Prostate gland (tissue), 2 donors: Measurements from ENCODE around the gene PRDX5. TPM values are rescaled to one million over a fixed set of nuclear protein-coding genes. Genes with fewer than 3 reads are reported as not detected.
A peak's percentile ranks its signal among the peaks of the same experiment; 100 is the strongest.

Experiments used
- DNase-seq: peaks from one replicate; pipeline ENCODE4 v3.0.0-alpha.2; 2019; ENCODE audit warnings: low spot score
- H3K27ac ChIP-seq, 2 donors: fragments of 200-600 bp; sonication (generic); 2 replicates each; pipeline ENCODE4 v1.5.1; 2017 to 2019
- H3K27me3 ChIP-seq: fragments of 200-600 bp; sonication (generic); replicated peaks from 2 replicates; pipeline ENCODE4 v1.5.1; 2019; ENCODE audit not compliant: insufficient read depth
- H3K36me3 ChIP-seq, 2 donors: fragments of 200-600 bp; sonication (generic); 1 replicate in 1 of 2; 2 replicates in 1 of 2; pipeline versions ENCODE4 v1.5.1 to v1.8.1; 2017 to 2019
- H3K4me1 ChIP-seq: fragments of 200-600 bp; sonication (generic); replicated peaks from 2 replicates; pipeline ENCODE4 v1.5.1; 2019
- H3K4me3 ChIP-seq, 2 donors: fragments of 200-600 bp; sonication (generic); 2 replicates each; pipeline ENCODE4 v1.5.1; 2017 to 2019
- H3K9me3 ChIP-seq: fragments of 200-600 bp; sonication (generic); 2 replicates; pipeline ENCODE4 v1.5.1; 2017
- POLR2A ChIP-seq: fragments of 450-650 bp; IDR thresholded peaks from one replicate; pipeline ENCODE4 v1.6.1; 2016; ENCODE audit warnings: antibody characterized with exemption, mild to moderate bottlenecking
- POLR2AphosphoS5 ChIP-seq: sonication (generic); formaldehyde crosslinking; IDR thresholded peaks from one replicate; pipeline ENCODE4 v1.6.1; 2017; ENCODE audit warnings: antibody characterized with exemption
- WGBS: methylation state at CpG from one replicate; pipeline ENCODE4 v1.1.5; 2018; 5-methylcytosine and 5-hydroxymethylcytosine counted together
- intact Hi-C: fragments of 100-400 bp; cut with DNase I; formaldehyde crosslinking; loops from one replicate; pipeline ENCODE4 v1.14.2; 2022
- total RNA-seq, 2 donors: library from RNA; depleted of rRNA; stranded (reverse); fragments of >200 nt; gene quantifications; one replicate each; pipeline ENCODE4 v1.1.0, GENCODE V29; 2016
- TF ChIP-seq, protein P1 (sequence below), 4 experiments: fragments of 200-600 bp in 2 of 4; fragments of 450-650 bp in 2 of 4; sonication (generic) in 2 of 4; IDR thresholded peaks; 1 replicate in 3 of 4; 2 replicates in 1 of 4; pipeline ENCODE4 v1.5.1; 2016 to 2019; ENCODE audit warnings: antibody characterized with exemption in 4 of 4, mild to moderate bottlenecking in 2 of 4, moderate library complexity in 2 of 4

Gene PRDX5
- total RNA-seq = 100 to 1,000 TPM; 224 to 303 TPM

DNA sequence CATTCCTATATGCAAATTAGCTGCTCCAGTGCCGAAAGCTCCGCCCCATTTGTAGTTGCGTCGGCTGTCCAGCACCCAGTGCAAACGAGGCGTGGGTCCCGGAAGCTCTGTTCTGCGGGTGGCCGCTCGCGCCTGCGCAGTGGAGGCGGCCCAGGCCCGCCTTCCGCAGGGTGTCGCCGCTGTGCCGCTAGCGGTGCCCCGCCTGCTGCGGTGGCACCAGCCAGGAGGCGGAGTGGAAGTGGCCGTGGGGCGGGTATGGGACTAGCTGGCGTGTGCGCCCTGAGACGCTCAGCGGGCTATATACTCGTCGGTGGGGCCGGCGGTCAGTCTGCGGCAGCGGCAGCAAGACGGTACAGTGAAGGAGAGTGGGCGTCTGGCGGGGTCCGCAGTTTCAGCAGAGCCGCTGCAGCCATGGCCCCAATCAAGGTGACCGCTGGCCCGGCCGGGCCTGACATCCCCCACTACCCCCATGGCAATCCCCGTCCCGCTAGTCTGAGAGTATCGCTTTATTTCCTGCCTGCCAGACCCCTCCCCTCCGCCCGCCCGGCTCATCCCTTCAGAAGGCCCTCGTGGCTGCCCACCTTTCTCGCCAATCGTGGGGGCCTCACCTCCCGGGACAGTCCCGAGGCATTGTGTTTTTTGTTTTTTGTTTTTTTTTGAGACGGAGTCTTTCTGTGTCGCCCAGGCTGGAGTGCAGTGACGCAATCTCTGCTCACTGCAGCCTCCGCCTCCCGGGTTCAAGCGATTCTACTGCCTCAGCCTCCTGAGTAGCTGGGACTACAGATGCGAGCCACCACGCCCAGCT is at the start of gene PRDX5:
Gene PRDX5, plus strand, starts transcription at position 161 of the 805 bp plus-strand sequence. Its CDS starts 95 bp downstream, at position 256.
- TF ChIP-seq, protein P1, sequence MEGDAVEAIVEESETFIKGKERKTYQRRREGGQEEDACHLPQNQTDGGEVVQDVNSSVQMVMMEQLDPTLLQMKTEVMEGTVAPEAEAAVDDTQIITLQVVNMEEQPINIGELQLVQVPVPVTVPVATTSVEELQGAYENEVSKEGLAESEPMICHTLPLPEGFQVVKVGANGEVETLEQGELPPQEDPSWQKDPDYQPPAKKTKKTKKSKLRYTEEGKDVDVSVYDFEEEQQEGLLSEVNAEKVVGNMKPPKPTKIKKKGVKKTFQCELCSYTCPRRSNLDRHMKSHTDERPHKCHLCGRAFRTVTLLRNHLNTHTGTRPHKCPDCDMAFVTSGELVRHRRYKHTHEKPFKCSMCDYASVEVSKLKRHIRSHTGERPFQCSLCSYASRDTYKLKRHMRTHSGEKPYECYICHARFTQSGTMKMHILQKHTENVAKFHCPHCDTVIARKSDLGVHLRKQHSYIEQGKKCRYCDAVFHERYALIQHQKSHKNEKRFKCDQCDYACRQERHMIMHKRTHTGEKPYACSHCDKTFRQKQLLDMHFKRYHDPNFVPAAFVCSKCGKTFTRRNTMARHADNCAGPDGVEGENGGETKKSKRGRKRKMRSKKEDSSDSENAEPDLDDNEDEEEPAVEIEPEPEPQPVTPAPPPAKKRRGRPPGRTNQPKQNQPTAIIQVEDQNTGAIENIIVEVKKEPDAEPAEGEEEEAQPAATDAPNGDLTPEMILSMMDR (IDR thresholded peaks at IDR 0.05) = peak; percentile 53 to 90 (median 74)
- peak; percentile 81 for TF ChIP-seq POLR2AphosphoS5
- peak; percentile 95 for TF ChIP-seq POLR2A
- H3K4me3 ChIP-seq = peak within 1 kb of the TSS; percentile 80 to 81
- WGBS = under 1% methylated on average over 57 of the region's 61 CpGs

DNA sequence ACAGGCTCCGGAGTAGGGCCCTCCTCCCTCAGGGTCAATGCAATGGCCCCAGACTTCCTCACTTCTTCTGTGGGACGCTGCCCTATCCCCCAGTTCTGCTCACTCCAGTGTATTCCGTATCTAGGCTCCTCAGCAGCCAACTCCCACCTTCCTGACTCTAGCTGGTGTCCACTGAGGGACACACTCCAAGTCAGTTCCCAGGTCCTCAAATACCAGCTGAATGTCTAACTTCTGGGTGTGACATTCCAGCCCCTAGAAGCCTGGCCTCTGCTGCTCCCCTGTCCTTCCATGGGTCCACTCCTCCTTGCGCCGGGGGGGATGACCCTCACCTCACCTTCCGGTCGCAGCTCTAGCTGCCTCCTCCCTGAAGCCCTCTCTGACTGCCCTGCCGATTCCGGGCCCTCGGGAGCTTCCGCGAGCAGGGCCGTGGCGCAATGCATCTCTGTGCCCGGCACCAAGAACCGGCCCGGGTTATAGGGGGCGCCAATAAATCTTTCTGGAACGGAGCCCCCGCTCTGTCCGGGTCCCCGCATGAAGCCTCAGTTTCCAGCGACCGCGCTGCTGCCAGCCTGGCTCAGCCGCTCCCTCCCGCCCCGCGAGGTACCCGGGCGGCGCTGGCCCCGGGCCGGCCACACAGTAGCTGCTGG is 48.9 kb upstream of the PRDX5 start:
- Histone ChIP-seq H3K36me3 (no peaks in the 10 kb centered on the region), H3K27ac (peak overlapping the region; percentile 94 to 96), H3K27me3 (no peaks in the 10 kb centered on the region), H3K9me3 (no peaks in the 10 kb centered on the region), H3K4me3 (peak overlapping the region; percentile 64 to 69), H3K4me1 (peaks cover 8% of the 10 kb centered on the region)
- DNase-seq = peak; percentile 51
- 3% methylated on average over 18 of the region's 34 CpGs for WGBS
- intact Hi-C loops = no loop called here
- TF ChIP-seq POLR2AphosphoS5 = no peak
- TF ChIP-seq, protein P1 (IDR thresholded peaks at IDR 0.05) = no peak
- TF ChIP-seq POLR2A = no peak

More for the DNA sequence above, at the start of gene PRDX5:
- intact Hi-C loops = no loop called here
- no peaks in the 10 kb centered on the region for H3K4me1 ChIP-seq
- peak; percentile 93 for DNase-seq
- H3K36me3 ChIP-seq = no peaks in the 10 kb centered on the region
- H3K27me3 ChIP-seq = no peaks in the 10 kb centered on the region
- peak within 1 kb of the TSS; percentile 98 for H3K27ac ChIP-seq
- H3K9me3 ChIP-seq = no peaks in the 10 kb centered on the region

DNA sequence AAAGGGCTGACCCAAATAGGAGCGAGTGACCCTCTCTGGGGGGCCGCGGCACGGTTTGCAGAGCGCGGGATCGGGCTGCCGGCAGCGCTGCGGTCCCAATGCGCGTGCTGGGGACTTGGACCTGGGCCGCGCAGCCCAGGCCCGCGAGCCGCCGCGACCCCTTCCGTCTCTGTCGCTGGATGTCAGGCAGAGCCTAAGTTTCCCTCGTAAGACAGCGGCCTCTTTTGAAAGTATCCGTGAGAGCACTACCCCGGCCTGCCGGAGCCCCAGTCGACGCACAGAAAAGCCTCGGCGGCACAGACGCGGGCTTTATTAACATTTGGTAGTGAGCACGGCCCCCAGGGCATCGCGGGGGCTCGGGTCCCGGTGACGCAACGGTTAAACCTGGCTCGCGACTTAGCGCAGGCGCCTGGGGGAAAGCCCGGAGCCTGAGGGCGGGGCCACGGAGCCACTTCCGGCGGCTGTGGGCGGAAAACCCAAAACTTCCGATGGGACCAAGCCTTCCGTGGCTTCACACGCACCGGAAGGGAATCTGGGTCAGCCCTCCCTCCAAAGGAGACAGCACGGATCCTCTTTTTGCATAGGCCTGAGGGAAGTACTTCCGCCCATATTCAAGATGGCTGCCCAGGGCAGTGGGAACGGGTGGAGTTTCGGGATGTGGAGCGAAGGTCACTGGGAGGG is 48.2 kb upstream of the PRDX5 start:
- peak; percentile 99 for DNase-seq
- H3K4me3 ChIP-seq = peak overlapping the region; percentile 64 to 69
- H3K4me1 ChIP-seq = peaks cover 8% of the 10 kb centered on the region
- TF ChIP-seq POLR2AphosphoS5 (peak; percentile 99), POLR2A (peak; percentile 14)
- TF ChIP-seq, protein P1 (IDR thresholded peaks at IDR 0.05) = peak in 3 of 4 experiments; percentile 13 to 33 (median 28)
- no peaks in the 10 kb centered on the region for H3K9me3 ChIP-seq
- H3K27ac ChIP-seq = peak overlapping the region; percentile 94 to 96
- under 1% methylated on average over 46 of the region's 58 CpGs for WGBS
- no peaks in the 10 kb centered on the region for H3K27me3 ChIP-seq
- intact Hi-C loops = no loop called here
- no peaks in the 10 kb centered on the region for H3K36me3 ChIP-seq

DNA sequence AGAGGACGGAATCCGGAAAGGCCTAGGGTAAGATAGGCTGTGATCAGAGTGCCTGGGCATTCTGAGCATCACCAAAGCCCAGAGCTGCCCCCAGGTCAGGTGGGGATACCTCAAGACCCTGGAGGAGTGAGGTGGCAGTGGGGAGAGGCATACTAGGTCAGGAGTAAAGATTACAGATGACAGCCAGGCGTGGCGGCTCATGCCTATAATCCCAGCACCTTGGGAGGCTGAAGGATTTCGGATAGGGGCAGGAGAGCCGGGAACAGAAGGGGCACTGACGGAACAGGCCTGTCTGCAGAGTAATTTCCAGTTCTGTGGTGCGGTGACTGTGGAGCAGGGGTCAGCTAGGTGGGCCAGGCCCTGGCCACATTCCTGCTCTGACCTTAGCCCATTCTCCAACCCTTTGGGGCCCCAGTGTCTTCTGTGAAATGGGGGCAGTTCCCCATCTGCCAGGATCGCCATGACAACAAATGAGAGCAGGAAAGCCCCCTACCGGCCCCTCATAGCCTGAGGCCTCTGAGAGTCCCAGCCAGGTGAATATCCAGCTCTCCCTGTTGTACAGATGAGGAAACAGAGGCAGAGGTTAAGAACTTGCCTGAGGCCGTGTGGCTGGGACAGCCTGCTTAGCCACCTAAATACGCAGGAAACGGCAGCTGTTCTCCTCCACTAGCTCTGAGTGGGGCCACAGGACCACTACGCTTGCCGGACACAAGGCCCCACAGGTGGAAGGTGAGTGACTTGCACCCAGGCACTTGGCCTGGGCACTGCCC is 42.7 kb upstream of the PRDX5 start:
- no peaks in the 10 kb centered on the region for H3K9me3 ChIP-seq
- no peak overlapping the region for H3K4me3 ChIP-seq
- no peak for TF ChIP-seq POLR2A
- TF ChIP-seq, protein P1 (IDR thresholded peaks at IDR 0.05) = no peak
- TF ChIP-seq POLR2AphosphoS5 = no peak
- H3K36me3 ChIP-seq = no peaks in the 10 kb centered on the region
- H3K27ac ChIP-seq = no peak overlapping the region
- 86% methylated on average over 15 of the region's 15 CpGs for WGBS
- intact Hi-C loops = no loop called here
- no peak for DNase-seq
- no peaks in the 10 kb centered on the region for H3K4me1 ChIP-seq
- H3K27me3 ChIP-seq = no peaks in the 10 kb centered on the region
